Skin of body (tissue), 2 donors: ENCODE data around the gene SH3BP4. TPM values are rescaled to one million over a fixed set of nuclear protein-coding genes. Genes with fewer than 3 reads are reported as not detected.

Experiments
- DNase-seq: peaks from one replicate; lab custom pipeline; 2025; lab: John Stamatoyannopoulos, UW
- total RNA-seq: library from RNA; depleted of rRNA; stranded (reverse); fragments of >200 nt; gene quantifications from one replicate; pipeline ENCODE4 v1.2.3, GENCODE V29; 2014

SH3BP4 gene
- total RNA-seq, 1 donor from 2014 or later, result 14.6 TPM

- no peak for DNase-seq
These were observed 132.0 kb downstream of the SH3BP4 start for GRCh38 chr2:235083822-235084221.

DNA sequence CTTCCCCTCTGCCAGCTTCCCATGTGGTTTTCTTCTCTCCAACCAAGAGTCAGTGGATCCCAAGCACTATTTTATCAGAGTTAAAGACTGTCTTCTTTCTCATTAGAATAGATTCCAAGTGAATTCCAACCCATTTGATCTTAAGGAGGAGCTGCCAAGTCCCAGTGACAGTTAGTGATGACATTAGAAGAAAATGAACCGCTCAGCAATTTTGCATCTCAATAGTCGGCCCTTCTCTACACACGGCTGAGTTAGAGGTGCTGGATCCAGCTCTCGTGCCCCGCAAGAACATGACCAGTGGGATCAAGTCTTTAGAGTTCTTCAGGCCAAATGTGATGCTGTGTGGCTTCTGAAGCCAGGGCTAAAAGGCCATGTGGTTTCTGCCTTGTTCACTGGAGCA, 132.6 kb downstream of the SH3BP4 start:
- DNase-seq, result no peak

- DNase-seq, result no peak
These were observed 133.7 kb downstream of the SH3BP4 start for GRCh38 chr2:235085476-235085875.

DNA sequence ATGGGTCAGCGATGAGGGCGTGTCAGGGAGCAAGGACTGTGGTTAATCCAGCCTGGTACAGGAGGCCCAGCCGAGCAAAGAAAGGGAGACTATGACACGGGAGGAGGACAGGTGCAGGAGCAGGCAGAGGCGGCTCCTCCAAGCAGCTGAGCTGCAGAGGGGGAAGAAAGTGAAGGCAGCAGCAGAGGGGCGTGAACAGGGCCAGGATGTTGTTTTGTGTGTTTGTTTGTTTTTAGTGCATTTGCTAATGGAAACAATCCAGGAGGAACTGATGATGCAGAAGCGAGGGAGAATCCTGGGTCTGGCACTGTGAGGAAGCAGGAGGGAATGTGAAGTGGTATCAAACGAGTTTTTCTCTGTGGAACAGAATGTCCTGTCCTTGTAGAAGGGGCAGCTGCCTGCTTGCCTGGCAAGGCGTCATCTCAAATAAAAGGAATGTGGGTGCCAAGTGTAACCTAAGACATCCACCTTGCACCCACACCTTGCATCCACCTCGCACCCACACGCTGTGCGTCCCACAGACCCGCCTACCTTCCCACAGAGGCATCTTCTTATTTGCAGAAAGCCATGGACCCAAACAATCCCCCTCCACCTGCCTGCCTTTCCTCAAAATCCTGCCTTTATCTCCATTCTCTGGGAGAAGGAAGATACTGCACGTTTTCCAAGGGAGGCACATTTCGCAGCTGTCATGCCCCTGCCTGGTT, 134.8 kb downstream of the SH3BP4 start:
- no peak for DNase-seq

GRCh38 chr2:235087832-235088495, 136.1 kb downstream of the SH3BP4 start:
- no peak for DNase-seq

DNA sequence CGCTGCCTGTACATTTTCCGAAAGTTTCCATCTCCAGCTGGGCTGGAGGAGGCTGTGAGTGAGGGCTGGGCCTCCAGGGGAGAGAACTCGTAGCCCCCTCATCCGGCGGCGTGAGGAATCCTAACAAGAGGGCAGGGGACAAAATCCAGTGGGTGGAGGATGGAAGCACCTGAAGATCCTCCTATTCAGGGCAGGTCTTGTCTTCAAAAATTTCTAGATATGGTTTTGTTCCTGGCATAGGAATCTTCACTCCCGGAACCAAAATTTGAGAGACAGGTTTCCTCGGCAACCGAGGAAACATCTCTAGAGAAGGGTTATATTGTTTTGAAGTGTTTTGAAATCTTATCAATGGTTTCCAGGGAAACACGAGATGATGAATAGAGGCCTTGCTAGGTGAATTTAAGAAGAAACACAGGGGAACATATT, 136.7 kb downstream of the SH3BP4 start:
- no peak for DNase-seq

GRCh38 chr2:235091421-235091820, 139.6 kb downstream of the SH3BP4 start:
- DNase-seq, result no peak

- no peak for DNase-seq
These were observed 140.2 kb downstream of the SH3BP4 start for GRCh38 chr2:235091983-235092382.

- DNase-seq, result no peak
These were observed 140.8 kb downstream of the SH3BP4 start for GRCh38 chr2:235092433-235093223.

DNA sequence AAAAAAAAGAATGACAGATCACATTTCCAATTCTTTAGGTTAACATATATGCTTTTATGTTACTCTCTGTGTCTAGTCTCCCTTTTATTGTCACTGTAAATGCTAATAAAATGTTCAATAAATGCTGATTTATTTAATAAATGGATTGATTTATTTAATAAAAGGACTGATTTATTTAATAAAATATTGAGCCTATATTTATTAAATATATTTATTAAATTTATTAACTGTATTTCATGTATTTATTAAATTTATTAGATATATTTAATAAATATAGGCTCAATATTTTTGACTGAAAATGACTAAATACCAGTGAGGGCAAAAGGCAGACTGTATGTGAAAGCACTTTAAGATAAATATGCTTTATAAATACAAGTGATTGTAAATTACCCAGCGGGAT, 142.6 kb downstream of the SH3BP4 start:
- DNase-seq, result no peak

DNA sequence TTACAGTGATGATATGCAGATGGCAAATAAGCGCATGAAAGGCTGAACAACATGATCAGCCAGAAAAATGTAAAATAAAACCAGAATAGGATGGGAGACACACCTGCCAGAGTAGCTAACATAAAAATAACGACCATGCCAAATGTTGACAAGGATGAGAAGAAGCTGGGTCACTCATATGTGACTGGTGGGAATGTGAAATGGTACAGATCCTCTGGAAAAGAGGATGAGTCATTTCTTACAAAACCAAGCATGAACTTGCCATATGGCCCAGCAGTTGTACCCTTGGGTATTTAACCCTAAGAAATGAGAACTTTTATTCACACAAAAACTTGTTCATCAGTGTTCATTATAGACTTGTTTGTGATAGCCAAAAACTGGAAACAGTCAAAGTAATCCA, 143.8 kb downstream of the SH3BP4 start:
- DNase-seq, result no peak

DNA sequence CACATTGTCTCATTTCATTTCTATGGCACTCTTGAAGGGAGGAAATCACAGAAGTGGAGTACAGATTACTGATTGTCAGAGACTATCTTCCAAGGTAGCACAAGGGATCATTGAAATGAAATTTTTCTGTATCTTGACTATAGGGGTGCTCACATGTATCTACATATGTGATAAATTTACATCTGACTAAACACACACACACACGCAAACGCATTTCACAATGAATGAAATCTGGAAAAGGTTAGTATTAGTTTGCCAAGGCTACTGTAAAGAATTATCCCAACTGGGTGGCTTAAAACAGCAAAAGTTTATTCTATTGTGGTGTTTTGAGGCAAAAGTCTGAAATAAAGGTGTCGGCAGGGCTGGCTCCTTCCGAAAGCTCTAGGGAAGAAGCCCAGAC, 144.6 kb downstream of the SH3BP4 start:
- DNase-seq, result no peak

DNA sequence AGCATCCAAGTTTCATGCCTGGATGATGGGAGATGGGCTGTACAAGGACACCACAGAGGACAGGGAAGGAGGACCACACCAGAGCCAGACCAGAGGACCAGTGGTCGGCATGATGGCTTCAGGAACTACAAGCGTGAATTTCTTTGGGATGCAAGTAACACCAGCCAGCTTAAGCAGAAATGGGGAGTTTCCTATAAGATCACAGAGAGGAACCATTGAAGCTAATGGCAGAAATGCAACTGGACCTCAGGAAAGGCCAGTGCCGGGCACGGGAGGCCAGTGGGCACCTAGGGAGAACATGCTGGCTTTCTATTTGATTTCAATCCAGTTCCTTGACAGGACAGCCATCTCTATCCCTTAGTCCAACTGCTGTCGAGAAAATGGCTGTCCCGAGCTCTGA, 145.4 kb downstream of the SH3BP4 start:
- DNase-seq, result no peak

- no peak for DNase-seq
These were observed 146.5 kb downstream of the SH3BP4 start for GRCh38 chr2:235098269-235098668.

DNA sequence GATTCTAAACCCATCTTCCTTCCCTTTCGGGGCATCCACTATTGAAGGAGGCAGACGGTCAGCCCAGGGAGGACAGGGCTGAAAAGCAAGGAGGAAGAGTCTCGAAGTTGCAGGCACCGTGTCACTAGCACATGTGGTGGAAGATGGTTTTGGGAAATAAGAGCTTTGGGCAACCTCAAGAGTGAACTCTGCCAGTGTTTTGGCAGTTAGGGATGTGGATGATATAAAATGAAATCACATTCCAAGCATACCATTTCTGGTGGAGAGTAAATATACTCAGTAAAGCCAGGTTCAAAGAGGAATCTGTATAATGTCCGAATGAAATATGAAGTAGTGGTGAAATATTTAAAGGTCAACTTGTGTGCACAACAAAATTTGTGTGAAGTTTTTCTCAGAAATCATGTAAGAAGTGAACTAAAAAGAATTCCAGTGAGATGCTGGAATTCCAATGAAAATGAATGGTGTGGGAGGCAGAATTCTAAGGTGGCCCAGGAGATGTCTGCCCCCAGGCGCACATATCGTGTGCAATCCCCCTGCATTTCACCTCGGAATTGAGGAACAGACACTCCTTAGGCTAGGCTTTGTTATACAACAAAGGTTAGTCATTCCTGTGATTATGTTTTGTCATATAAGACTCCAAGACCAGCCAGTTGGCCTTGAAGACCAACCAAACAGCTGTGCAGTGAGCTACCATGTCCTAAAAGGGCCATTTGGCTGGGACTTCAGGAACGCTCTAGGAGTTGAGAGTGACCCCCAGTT, 147.1 kb downstream of the SH3BP4 start:
- no peak for DNase-seq

GRCh38 chr2:235102896-235103295, 151.1 kb downstream of the SH3BP4 start:
- no peak for DNase-seq
